Activated CD4-positive, CD25-positive, alpha-beta regulatory T cell treated with anti-CD3 and anti-CD28 coated beads, Interleukin-2, amount 50 U/mL, for 72 hours (primary cell): ENCODE data around the gene SCT.

Source experiments
- DNase-seq: peaks from one replicate; pipeline ENCODE4 v3.0.0; 2021

Gene SCT

DNA sequence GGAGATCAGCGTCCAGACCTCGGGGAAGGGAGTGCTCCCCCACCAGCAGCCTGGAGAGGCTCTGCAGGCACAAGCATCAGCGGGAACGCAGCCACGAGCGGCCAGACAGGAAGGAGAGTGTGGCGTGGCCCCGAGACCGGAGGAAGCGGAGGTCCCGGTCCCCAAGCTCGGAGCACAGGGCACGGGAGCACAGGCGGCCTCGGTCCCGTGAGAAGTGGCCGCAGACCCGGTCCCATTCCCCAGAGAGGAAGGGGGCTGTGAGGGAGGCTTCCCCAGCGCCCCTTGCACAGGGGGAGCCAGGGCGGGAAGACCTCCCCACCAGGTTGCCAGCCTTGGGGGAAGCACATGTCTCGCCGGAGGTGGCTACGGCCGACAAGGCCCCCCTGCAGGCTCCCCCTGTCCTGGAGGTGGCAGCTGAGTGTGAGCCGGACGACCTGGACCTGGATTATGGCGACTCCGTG is 18.2 kb downstream of the SCT start:
- no peak for DNase-seq

DNA sequence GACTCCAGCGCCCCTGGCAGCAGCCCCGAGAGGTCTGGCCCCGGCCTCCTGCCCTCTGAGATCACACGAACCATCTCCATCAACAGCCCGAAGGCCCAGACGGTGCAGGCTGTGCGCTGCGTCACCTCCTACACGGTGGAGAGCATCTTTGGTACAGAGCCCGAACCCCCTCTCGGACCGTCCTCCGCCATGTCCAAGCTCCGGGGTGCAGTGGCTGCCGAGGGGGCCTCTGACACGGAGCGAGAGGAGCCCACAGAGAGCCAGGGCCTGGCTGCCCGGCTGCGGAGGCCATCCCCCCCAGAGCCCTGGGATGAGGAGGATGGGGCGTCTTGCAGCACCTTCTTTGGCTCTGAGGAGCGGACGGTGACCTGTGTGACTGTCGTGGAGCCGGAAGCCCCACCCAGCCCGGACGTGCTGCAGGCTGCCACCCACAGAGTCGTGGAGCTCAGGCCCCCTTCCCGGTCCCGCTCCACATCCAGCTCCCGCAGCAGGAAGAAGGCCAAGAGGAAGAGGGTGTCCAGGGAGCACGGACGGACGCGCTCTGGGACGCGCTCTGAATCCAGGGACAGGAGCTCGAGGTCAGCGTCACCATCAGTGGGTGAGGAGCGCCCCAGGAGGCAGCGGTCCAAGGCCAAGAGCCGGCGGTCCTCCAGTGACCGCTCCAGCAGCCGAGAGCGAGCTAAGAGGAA is 18.9 kb downstream of the SCT start:
- no peak for DNase-seq

DNA sequence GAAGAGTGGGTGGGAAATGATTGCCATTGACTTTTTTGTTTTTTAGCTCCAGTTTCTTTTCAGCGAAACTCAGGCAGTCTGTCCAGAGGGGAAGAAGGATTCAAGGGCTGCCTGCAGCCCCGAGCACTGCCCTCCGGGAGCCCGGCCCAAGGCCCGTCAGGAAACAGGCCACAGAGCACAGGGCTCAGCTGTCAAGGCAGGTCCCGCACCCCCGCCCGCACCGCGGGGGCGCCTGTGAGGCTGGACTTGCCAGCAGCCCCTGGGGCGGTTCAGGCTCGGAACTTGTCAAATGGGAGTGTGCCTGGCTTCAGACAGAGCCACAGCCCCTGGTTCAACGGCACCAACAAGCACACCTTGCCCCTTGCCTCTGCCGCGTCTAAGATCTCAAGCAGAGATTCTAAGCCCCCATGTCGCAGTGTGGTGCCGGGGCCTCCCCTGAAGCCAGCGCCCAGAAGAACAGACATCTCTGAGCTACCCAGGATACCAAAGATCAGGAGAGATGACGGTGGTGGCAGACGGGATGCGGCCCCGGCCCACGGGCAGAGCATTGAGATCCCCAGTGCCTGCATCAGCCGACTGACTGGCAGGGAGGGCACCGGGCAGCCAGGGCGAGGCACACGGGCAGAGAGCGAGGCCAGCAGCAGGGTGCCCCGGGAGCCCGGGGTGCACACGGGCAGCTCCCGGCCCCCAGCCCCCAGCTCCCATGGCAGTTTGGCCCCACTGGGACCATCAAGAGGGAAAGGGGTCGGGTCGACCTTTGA is 19.8 kb downstream of the SCT start:
- DNase-seq, result no peak

DNA sequence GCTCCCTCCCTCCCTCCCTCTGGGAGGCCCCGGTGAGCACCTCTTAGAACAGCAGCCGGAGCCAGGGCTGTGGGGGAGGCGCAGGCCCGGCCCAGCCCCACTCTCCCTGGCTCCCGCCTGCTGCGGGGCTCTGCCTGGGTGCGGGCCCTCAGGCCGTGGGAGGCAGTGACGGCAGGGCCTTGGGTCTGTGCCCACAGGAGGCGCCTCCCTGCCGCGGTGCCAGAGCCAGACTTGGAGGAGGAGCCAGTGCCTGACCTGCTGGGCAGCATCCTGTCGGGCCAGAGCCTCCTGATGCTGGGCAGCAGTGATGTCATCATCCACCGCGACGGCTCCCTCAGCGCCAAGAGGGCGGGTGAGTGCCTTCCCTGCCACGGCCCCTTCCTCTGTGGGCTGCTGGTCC is 20.7 kb downstream of the SCT start:
- DNase-seq, result no peak

DNA sequence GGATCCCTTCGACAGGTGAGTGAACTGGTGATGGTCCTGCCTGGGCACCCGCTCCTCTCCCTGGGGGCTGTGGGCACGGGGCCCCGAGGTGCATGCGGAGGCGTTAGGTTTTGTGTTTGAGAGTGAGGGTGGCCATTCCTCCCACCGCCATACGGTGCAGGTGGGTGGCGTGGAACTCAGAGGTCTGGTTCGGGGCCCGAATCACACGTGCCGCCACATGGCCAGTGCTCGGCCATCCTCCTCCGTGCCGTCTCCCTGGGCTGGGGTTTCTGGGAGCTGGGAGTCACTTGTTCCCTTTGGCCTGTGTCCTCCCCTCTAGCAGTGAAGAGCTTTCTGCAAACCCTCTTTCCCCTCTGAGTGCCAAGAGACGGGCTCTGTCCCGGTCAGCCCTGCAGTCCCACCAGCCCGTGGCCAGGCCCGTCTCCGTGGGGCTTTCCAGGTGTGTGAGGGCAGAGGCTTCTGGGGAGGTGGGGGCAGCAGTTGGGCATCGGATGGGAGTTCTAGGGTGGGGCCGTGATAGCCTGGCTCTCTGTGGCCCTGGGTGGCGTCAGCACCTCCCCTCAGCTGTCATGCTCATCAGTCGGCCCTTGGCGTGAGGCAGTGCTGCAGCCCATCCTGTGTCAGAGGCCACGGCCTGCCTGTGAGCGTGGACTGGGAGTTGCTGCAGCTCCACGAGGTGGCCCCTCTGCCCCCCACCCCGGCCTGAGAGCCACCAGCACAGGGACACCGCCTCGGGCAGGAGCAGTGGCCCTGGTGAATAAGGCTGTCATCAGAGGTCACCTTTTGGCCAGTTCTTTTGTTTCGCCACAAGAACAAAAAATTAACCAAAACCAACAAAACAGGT is 21.5 kb downstream of the SCT start:
- no peak for DNase-seq

DNA sequence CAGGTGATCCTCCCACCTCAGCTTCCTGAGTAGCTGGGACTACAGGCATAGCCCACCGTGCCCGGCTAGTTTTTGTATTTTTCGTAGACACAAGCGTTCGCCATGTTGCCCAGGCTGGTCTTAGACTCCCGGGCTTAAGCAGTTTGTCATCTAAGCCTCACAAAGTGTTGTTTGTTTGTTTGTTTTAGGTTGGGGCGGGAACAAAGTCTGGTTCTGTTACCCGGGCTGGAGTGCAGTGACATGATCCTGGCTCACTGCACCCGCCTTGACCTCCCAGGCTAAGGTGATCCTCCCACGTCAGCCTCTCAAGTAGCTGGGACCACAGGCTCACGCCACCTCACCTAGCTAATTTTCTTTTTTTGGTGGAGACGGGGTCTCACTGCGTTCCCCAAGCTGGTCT is 23.8 kb downstream of the SCT start:
- DNase-seq, result no peak

DNA sequence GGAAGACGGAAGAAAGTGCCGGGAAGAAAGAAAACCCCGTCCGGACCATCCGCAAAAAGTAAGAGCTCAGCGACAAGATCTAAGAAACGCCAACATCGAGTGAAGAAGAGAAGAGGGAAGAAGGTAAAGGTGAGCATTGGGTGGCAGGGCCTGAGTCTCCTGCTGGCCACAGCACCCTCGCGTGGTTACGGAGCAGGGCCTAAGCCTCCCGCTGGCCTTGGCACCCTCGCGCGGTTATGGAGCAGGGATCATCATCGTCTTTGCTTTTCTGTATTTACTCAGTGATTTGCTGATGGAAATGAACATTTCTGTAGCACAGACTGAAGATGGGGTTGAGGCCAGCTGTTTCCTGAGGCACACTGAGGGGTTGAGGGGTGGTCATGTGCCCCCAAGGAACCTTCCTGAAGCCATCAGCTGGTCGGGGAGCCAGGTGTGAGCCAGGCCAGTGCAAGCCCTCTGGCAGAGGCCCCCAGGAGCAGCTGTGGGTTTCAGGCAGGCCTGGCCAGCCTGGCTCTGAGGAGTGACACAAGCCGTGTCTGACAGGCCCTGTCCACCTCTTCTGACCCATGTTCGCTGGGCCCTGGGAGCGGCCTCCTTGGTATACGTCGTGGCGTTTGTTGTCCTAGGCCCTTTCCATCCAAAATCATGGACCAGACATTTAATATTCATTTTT is 25.3 kb downstream of the SCT start:
- no peak for DNase-seq

DNA sequence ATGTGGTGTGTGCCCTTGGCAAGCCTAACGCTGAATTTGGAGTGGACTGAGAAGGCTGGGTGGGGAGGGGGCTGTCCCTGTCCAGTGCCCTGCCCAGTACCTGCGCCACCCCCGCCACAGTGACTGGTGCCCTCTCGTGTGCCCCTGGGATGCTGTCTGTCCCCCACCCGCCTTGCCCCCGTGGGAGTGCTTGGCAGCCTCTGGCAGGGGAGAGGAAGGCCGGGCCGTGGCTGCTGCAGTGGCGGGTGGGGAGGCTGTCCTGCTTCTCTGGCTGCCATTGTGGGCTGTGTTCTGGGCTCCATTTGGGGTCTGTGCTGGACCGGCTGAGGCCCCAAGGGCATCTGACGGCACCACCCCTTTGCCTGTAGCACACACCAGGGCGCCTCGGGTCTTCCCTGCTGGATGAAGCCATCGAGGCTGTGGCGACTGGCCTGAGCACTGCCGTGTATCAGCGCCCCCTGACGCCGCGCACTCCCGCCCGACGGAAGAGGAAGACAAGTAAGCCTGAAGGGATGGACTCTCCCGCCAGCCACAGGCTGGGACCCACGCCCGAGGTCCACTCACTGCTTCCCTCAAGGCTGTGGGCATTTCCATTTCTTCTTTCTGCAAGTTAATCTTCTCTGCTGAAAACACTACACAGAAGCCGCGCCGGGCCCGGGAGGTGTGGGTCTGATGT is 28.8 kb downstream of the SCT start:
- DNase-seq, result no peak

DNA sequence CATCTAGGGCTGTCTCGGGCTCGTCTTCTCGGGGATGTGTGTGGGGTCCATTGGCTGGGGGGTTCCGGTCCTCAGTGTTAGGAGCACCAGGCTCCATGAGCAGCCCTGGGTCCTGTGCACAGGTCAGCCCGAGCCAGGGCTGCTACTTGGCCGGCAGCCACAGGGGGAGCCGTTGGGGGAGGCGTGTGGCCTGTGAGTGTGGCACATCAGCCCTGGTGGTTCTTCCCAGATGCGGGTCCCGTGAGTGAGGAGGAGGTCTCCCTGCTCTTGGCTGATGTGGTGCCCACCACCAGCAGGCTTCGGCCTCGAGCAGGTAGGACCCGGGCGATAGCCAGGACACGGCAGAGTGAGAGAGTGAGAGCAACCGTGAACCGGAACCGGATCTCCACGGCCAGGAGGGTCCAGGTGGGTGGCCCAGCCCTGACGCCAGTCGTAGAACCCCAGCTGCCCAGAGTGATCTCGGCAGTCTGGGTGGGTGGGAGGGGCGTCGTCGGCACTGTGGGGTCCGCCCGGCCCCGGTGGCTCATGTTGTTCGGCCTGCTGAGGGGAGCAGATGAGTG is 29.7 kb downstream of the SCT start:
- DNase-seq, result no peak

DNA sequence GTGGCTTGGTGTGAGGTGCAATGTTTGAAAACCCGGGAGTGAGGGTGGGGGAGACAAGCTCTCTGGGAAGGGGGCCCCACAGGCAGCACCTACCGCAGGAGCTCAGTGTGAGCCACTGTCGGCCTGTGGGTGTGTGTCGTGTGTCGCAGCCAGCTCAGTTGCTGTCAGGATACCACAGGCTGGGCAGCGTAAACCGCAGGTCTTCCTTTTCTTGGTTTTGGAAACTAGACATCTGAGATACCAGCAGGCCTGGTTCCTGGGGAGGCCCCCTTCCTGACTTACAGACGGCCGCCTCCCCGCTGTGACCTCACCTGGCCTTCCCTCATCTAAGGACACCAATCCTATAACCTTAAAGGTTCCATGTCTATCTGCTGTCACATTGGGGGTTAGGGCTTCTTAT is 30.6 kb downstream of the SCT start:
- DNase-seq, result no peak

DNA sequence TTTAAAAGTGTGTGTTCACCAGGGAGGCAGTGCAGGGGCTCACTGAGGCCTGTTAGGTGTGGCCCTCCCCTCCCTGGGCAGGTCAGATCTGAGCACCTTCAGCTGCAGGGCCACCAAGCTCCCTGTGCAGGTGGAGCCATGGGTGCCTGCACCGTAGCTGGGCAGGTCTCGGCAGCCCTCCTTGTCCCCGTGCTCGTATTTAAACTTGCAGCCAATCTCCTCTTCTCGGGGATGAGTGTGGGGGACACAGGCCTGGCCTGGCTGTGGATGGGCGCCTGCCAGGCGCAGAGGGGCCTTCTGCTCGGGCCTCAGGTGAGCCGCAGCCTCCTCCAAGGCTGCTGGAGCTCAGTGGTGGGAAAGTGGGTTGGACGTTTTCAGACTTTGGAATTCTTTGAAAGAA is 31.6 kb downstream of the SCT start:
- DNase-seq, result no peak

DNA sequence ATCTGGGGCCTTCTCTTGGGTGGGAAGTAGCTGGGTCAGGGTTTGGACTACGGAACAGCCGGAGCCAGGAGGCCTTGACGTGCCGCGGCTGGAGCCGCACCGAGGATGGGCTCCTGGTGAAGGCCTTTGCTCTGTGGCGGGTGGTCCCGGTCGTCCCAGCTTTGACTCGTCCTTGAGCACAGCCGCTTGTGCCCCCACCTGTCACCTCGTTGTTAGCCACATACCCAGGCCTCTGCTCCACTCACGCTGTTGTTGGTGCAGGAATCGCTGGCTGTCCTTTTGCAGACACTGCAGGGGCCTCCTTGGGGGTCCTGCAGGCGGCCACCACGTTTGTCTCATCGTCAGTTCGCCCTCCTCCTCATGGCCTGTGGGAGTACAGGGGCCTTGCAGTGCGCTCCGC is 33.6 kb downstream of the SCT start:
- DNase-seq, result no peak

DNA sequence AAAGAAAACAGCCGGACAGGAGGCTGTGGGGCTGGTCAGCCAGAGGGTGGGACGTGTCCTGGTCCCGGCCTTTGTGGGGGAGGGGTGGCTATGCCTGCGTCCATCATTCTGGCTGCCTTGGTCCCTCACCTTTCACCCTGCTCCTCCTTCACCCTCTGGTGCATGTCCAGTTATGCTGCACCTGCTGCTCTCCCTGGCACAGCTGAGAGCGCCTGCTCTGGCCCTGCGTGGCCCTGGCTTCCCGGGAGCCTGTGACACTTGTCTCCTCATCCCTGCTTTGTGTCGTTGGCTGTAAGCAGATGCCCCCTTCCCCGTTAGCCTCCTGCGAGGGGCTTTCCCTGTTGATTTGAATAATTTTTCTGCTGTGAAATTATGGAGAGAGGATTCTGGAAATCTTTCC is 34.1 kb downstream of the SCT start:
- DNase-seq, result no peak

DNA sequence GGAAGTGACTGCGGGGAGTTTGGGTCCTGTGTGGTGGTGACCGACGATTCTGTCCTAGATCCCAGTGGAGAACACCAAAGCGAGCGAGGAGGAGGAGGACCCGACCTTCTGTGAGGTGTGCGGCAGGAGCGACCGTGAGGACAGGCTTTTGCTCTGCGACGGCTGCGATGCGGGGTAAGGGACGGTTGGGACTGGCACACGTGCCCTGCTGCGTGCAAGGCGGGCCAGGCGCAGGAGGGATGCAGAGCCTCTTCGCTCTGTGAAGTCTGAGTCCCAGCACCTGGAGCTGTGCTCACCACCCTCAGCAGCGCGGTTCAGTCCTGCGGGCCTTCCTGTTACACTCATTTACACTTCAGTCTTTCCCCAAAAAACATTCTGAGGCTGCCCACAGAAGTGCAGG is 34.5 kb downstream of the SCT start:
- DNase-seq, result no peak

DNA sequence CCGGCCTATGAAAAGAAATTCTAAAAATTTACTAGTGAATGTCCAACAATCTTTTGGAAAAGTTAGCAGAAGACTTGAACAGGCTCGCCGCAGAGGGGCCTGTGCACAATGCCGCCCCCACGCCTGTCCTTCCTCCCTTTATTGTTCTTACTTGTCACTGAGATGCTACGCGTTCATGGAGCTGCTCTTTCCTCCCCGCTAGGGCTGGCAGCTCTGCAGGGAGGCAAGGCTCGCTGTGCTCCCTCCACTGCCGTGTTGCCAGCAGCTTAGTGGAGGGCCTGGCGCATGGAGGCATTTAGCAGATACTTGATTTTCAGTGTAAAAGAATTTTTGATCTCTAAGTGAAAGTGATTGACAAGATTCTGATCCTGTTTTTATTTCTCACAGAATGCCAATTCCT is 36.0 kb downstream of the SCT start:
- no peak for DNase-seq

DNA sequence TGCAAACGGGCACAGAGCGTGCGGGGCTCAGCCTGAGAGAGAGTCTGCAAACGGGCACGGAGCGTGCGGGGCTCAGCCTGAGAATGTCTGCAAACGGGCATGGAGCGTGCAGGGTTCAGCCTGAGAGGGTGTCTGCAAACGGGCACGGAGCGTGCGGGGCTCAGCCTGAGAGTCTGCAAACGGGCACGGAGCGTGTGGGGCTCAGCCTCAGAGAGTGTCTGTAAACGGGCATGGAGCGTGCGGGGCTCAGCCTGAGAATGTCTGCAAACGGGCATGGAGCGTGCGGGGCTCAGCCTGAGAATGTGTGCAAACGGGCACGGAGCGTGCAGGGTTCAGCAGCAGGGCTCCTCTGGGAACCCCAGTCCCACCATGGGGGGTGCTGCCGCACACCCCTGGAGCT is 37.2 kb downstream of the SCT start:
- DNase-seq, result no peak

DNA sequence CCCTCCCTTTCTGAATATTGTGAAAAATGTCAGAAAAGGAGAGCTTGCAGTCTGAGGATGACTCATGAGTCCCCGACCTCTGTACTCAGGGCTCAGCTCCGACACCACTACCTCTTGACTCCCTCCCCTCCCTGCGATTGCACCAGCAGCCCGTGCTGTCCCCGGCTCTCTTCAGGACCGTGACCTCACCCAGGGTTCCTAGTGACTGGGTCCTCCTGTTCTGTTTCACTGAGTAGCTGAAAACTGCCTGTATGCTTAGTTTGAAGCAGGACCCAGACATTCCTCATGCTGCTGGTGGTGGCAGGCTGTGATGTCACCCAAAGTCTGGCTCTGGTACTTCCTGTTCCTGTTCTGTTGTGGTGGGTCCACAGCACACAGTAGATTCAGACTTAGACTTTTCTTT is 39.0 kb downstream of the SCT start:
- peak; percentile 62 for DNase-seq

DNA sequence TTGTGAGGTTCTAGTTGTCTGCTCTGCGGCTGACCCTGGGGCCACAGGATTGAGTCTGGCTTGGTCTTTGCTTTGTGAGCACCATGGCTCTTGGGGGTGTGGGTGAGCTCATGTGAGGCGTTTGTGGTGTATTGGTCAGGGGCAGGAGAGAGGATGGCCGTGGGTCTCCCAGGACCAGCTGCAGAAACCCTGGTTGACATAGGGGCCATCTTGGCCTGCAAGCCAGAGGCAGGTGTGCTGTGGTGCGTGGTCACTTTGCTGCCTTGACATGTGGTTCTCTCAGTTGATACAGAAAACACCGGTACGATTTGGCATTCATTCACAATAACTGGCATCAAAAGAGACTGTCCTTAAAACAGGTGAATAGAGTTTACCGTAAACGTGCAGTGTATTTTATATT is 39.4 kb downstream of the SCT start:
- no peak for DNase-seq

DNA sequence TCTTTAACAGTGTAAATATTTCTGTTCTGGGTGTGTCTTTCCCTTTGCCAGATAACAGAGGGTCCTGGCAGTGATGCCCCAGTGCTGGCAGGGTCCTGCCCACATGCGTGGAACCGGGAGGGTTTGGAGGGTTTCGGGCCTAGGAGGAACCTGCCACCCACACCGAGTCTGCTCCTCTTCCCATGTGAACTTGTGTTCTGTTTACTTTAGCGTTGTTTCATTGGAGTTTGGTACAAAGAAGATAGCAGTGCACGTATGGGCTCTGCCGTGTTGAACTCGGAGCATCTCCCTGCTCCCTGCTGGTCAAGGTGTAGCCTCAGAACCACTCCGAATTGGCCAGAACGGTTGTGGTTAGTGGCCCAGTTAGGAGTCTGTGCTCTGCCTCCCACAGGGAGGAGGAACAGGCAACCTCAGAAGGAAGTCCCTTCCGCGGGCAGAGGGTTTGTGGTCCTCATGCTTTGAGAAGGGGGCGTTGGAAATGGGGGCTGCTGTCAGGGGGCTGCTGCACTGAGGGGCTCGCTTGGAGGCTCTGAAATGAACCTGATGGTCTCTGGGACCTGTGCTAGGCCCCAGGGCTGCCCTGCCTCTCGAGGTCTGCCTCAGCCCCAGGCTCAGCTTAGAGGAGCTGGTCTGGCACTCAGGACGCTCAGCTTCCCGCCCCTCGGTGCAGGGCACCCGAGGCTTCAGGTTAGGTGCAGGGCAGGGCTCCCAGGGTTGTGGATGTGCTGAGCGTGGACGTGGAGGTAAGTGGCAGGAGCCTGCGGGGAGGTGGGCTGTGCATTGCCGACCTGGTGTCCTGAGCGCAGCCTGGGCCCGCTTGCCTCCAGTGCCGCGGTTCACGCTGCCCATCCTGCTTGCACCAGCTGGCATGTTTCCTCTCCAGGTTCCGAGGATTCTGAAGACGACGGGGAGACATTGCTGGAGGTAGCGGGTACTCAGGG is 40.3 kb downstream of the SCT start:
- DNase-seq, result no peak

DNA sequence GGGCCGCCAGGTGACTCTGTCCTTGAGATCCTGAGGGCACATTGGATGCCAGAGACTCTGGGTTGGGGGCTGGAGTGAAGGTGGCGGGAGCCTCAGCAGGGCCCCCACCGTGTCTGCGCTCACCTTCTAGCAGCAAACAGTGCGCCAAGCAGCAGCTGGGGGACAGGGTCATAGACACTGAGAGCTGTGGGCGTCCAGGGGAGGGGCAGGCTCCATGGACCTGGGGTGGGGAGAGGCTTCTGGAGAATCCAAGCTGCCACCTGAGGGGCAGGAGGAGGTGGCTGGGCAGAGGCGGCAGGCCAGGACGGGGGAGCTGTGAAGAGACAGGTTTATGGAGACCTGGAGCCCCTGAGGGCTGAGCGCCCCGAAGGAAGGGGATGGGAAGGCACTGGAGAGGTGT is 42.7 kb downstream of the SCT start:
- DNase-seq, result no peak

DNA sequence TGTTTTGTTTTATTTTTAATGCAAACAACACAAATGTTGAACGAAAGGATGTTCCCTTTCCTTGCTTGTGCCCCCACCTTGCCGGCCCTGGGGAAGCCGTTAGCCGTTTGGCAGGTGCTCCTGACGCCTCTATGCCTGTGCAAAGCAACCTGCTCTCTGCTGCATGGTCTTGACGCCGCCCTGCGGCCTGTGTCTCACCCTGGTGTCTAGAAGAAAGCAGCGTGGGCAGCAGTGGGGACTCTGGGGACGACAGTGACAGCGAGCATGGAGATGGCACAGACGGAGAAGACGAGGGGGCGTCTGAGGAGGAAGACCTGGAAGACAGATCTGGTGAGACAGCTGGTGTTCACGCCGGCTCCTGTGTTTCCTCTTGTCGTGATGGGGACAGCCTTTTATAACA is 45.2 kb downstream of the SCT start:
- no peak for DNase-seq
